ENCODE results near the gene CHST11.

- no peak for TF ChIP-seq POLR2A (IDR thresholded peaks at IDR 0.05)
- TF ChIP-seq CTCF (IDR thresholded peaks at IDR 0.05) = no peak
Measured at GRCh38 chr12:104620837-104621531, 164.2 kb downstream of the CHST11 start.
